WTC11 (cell line): ENCODE results near the gene FBXO24.

ENCODE experiments used
- ATF1 ChIP-seq: sonication (generic); formaldehyde crosslinking; IDR thresholded peaks from 2 replicates; pipeline ENCODE4 v1.8.1; 2023; ENCODE audit warnings: mild to moderate bottlenecking, moderate library complexity, missing genetic modification reagents
- CREB1 ChIP-seq: sonication (generic); formaldehyde crosslinking; IDR thresholded peaks from 2 replicates; pipeline ENCODE4 v1.8.0; 2023; ENCODE audit warnings: mild to moderate bottlenecking, missing genetic modification reagents
- CTCF ChIP-seq: fragments of 200-600 bp; IDR thresholded peaks from 2 replicates; pipeline ENCODE4 v1.8.0; 2022; ENCODE audit warnings: antibody characterized with exemption
- IRF1 ChIP-seq: sonication (generic); formaldehyde crosslinking; IDR thresholded peaks from 2 replicates; pipeline ENCODE4 v1.8.0; 2023; ENCODE audit warnings: missing genetic modification reagents
- NFYB ChIP-seq: sonication (generic); formaldehyde crosslinking; conservative IDR thresholded peaks from 2 replicates; pipeline ENCODE4 v1.8.0; 2022; ENCODE audit warnings: low read depth, missing genetic modification reagents
- NR3C1 ChIP-seq: sonication (generic); formaldehyde crosslinking; conservative IDR thresholded peaks from 2 replicates; pipeline ENCODE4 v1.8.1; 2023; ENCODE audit warnings: low read depth, mild to moderate bottlenecking, missing genetic modification reagents
- PRDM15 ChIP-seq: sonication (generic); formaldehyde crosslinking; IDR thresholded peaks from 2 replicates; pipeline ENCODE4 v1.8.0; 2022; ENCODE audit warnings: missing genetic modification reagents
- SMAD3 ChIP-seq: sonication (generic); formaldehyde crosslinking; IDR thresholded peaks from 2 replicates; pipeline ENCODE4 v1.8.0; 2022; ENCODE audit warnings: missing genetic modification reagents, mild to moderate bottlenecking, borderline replicate concordance
- USF2 ChIP-seq: sonication (generic); formaldehyde crosslinking; IDR thresholded peaks from 2 replicates; pipeline ENCODE4 v1.8.1; 2023; ENCODE audit warnings: mild to moderate bottlenecking, missing genetic modification reagents, moderate library complexity
- ZBTB43 ChIP-seq: sonication (generic); formaldehyde crosslinking; IDR thresholded peaks from 2 replicates; pipeline ENCODE4 v1.8.1; 2023; ENCODE audit warnings: mild to moderate bottlenecking, missing genetic modification reagents
- ZNF138 ChIP-seq: sonication (generic); formaldehyde crosslinking; conservative IDR thresholded peaks from 2 replicates; pipeline ENCODE4 v1.8.1; 2022; ENCODE audit warnings: mild to moderate bottlenecking, moderate library complexity, missing genetic modification reagents
- ZNF232 ChIP-seq: sonication (generic); formaldehyde crosslinking; IDR thresholded peaks from 2 replicates; pipeline ENCODE4 v1.8.0; 2022; ENCODE audit warnings: mild to moderate bottlenecking, missing genetic modification reagents
- ZNF512 ChIP-seq: sonication (generic); formaldehyde crosslinking; IDR thresholded peaks from 2 replicates; pipeline ENCODE4 v1.8.1; 2022; ENCODE audit warnings: missing genetic modification reagents, borderline replicate concordance

- TF ChIP-seq CTCF: no peak
- no peak for TF ChIP-seq SMAD3 (CRISPR knock-in tag)
- TF ChIP-seq ZNF512 (CRISPR knock-in tag): no peak
- no peak for TF ChIP-seq ZBTB43
- no peak for TF ChIP-seq NFYB (CRISPR knock-in tag)
- no peak for TF ChIP-seq ATF1
- TF ChIP-seq PRDM15 (CRISPR knock-in tag): no peak
- no peak for TF ChIP-seq IRF1 (CRISPR knock-in tag)
- no peak for TF ChIP-seq USF2 (CRISPR knock-in tag)
- no peak for TF ChIP-seq CREB1 (CRISPR knock-in tag)
- TF ChIP-seq ZNF138 (CRISPR knock-in tag): no peak
- no peak for TF ChIP-seq ZNF232 (CRISPR knock-in tag)
- no peak for TF ChIP-seq NR3C1 (CRISPR knock-in tag)
Measured at GRCh38 chr7:100575746-100576383, 10.3 kb upstream of the FBXO24 start.
